GM12891 (cell line): Measurements from ENCODE around the gene CCDC40.

Source experiments
- PAX5 ChIP-seq: IDR thresholded peaks from 2 replicates; pipeline ENCODE4 v1.6.1; 2011; ENCODE audit warnings: low read length, moderate library complexity, mild to moderate bottlenecking; ENCODE audit not compliant: insufficient read depth, severe bottlenecking
- POLR2A ChIP-seq: IDR thresholded peaks from 2 replicates; pipeline ENCODE4 v1.6.1; 2011; ENCODE audit warnings: low read depth, low read length, control low read depth
- POLR2AphosphoS5 ChIP-seq: IDR thresholded peaks from 2 replicates; pipeline ENCODE4 v1.6.1; 2011; ENCODE audit warnings: low read depth, low read length, control low read depth
- POU2F2 ChIP-seq: IDR thresholded peaks from 2 replicates; pipeline ENCODE4 v1.6.1; 2011; ENCODE audit warnings: low read depth, mild to moderate bottlenecking, control low read depth, low read length, moderate library complexity
- SPI1 ChIP-seq: IDR thresholded peaks from 2 replicates; pipeline ENCODE4 v1.6.1; 2011; ENCODE audit warnings: low read depth, low read length, control low read depth
- TAF1 ChIP-seq: IDR thresholded peaks from 2 replicates; pipeline ENCODE4 v1.6.1; 2011; ENCODE audit warnings: low read depth, low read length, control low read depth

DNA sequence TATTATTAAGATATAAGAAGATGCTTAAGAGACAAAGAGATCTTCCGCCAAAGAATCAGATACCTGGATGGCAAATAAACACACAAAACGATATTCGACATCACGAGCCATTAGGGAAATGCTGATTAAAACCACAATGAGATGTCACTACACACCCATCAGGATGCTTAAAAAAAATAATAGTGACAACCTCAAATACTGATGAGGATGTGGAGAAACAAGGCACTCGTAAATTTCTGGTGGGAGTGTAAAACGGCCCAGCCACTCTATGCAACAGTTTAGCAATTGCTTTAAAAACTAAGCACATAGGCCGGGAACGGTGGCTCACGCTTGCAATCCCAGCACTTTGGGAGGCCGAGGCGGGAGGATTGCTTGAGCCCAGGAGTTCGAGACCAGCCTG is 40.2 kb upstream of the CCDC40 start:
- TF ChIP-seq POLR2A (no peak), POLR2AphosphoS5 (no peak), SPI1 (no peak), TAF1 (no peak), PAX5 (no peak), POU2F2 (no peak)
